Astrocyte (in vitro differentiated cells and primary cell): ENCODE measurements around the gene GIPC2. TPM values are rescaled to one million over a fixed set of nuclear protein-coding genes. Genes with fewer than 3 reads are reported as not detected.

Experiments used
- DNase-seq: peaks from one replicate; pipeline ENCODE4 v3.0.0-alpha.2; 2010; ENCODE audit warnings: low read depth
- FAIRE-seq: peaks from 2 replicates; lab custom pipeline; 2011; peaks lifted over from hg19 to GRCh38; lab: Jason Lieb, UNC
- H2AFZ ChIP-seq: 2 replicates; pipeline ENCODE4 v1.6.0; 2012; ENCODE audit warnings: low read depth, low read length, inconsistent platforms
- H3K27ac ChIP-seq: 2 replicates; pipeline ENCODE4 v1.5.1; 2011; ENCODE audit warnings: low read depth, low read length, inconsistent platforms
- H3K27me3 ChIP-seq: 2 replicates; pipeline ENCODE4 v1.6.0; 2011; ENCODE audit warnings: low read length, inconsistent platforms; ENCODE audit not compliant: insufficient read depth
- H3K36me3 ChIP-seq: 2 replicates; pipeline ENCODE4 v1.5.1; 2011; ENCODE audit warnings: low read length, inconsistent platforms; ENCODE audit not compliant: insufficient read depth
- H3K4me1 ChIP-seq: 2 replicates; pipeline ENCODE4 v1.5.1; 2011; ENCODE audit warnings: low read length, inconsistent platforms; ENCODE audit not compliant: insufficient read depth
- H3K4me2 ChIP-seq: 2 replicates; pipeline ENCODE4 v1.6.0; 2012; ENCODE audit warnings: low read length, inconsistent platforms
- H3K4me3 ChIP-seq: 2 replicates; pipeline ENCODE4 v1.5.1; 2011; ENCODE audit warnings: low read depth, mild to moderate bottlenecking, low read length, inconsistent platforms; ENCODE audit not compliant: insufficient read depth
- H3K79me2 ChIP-seq: 2 replicates; pipeline ENCODE4 v1.6.0; 2012; ENCODE audit warnings: mild to moderate bottlenecking, low read length, inconsistent platforms; ENCODE audit not compliant: insufficient read depth
- H3K9ac ChIP-seq: 2 replicates; pipeline ENCODE4 v1.6.0; 2012; ENCODE audit warnings: mild to moderate bottlenecking, low read length, inconsistent platforms
- H3K9me3 ChIP-seq: 2 replicates; pipeline ENCODE4 v1.5.1; 2012; ENCODE audit warnings: low read depth, mild to moderate bottlenecking, low read length, inconsistent platforms; ENCODE audit not compliant: insufficient read depth
- H4K20me1 ChIP-seq: 2 replicates; pipeline ENCODE4 v1.6.0; 2012; ENCODE audit warnings: low read length, inconsistent platforms; ENCODE audit not compliant: insufficient read depth
- H3K27ac Mint-ChIP-seq: one replicate; pipeline ENCODE4 v1.8.0; 2021; ENCODE audit warnings: mild to moderate bottlenecking, mixed read lengths; ENCODE audit not compliant: unreplicated experiment
- H3K27me3 Mint-ChIP-seq: one replicate; pipeline ENCODE4 v1.8.0; 2021; ENCODE audit warnings: low read depth, mixed read lengths; ENCODE audit not compliant: unreplicated experiment
- H3K36me3 Mint-ChIP-seq: one replicate; pipeline ENCODE4 v1.8.0; 2021; ENCODE audit warnings: low read depth, mixed read lengths; ENCODE audit not compliant: unreplicated experiment
- H3K4me1 Mint-ChIP-seq: one replicate; pipeline ENCODE4 v1.8.0; 2021; ENCODE audit warnings: low read depth, mixed read lengths; ENCODE audit not compliant: unreplicated experiment
- H3K4me3 Mint-ChIP-seq: one replicate; pipeline ENCODE4 v1.8.0; 2021; ENCODE audit warnings: mild to moderate bottlenecking, moderate library complexity, mixed read lengths; ENCODE audit not compliant: unreplicated experiment
- H3K9me3 Mint-ChIP-seq: one replicate; pipeline ENCODE4 v1.8.0; 2021; ENCODE audit warnings: mild to moderate bottlenecking, mixed read lengths; ENCODE audit not compliant: unreplicated experiment
- CTCF ChIP-seq: IDR thresholded peaks from 2 replicates; pipeline ENCODE4 v1.5.1; 2011; ENCODE audit warnings: low read depth, mild to moderate bottlenecking, inconsistent platforms, low read length, moderate library complexity; ENCODE audit not compliant: insufficient read depth
- EZH2 ChIP-seq: IDR thresholded peaks from 2 replicates; pipeline ENCODE4 v1.6.1; 2012; ENCODE audit warnings: mild to moderate bottlenecking, low read length, inconsistent platforms; ENCODE audit not compliant: insufficient read depth
- total RNA-seq: library from RNA; stranded (reverse); gene quantifications from 2 replicates; pipeline ENCODE4 v1.2.1, GENCODE V29; 2021

Gene GIPC2
- total RNA-seq, 1 donor from 2014 or later: not detected

- peaks cover 12% of the 10 kb centered on the region for H4K20me1 ChIP-seq
- H3K4me1 ChIP-seq: peaks cover 2% of the 10 kb centered on the region
- H3K9me3 Mint-ChIP-seq: no peaks in the 10 kb centered on the region
- no peak for DNase-seq
- peak overlapping the region; percentile 82 for H3K27ac Mint-ChIP-seq
- TF ChIP-seq CTCF (no peak), EZH2 (no peak)
- no peaks in the 10 kb centered on the region for H3K27me3 Mint-ChIP-seq
- no peaks in the 10 kb centered on the region for H3K27me3 ChIP-seq
- H2AFZ ChIP-seq: no peak overlapping the region
- H3K36me3 Mint-ChIP-seq: no peaks in the 10 kb centered on the region
- H3K4me3 Mint-ChIP-seq: peak overlapping the region; percentile 35
- peak overlapping the region; percentile 85 for H3K4me2 ChIP-seq
- FAIRE-seq: no peak
- H3K27ac ChIP-seq: no peak overlapping the region
- H3K4me3 ChIP-seq: no peak overlapping the region
- H3K4me1 Mint-ChIP-seq: peaks cover 9% of the 10 kb centered on the region
- no peaks in the 10 kb centered on the region for H3K36me3 ChIP-seq
- H3K9me3 ChIP-seq: no peaks in the 10 kb centered on the region
- H3K79me2 ChIP-seq: peaks cover 36% of the 10 kb centered on the region
- H3K9ac ChIP-seq: no peak overlapping the region
Measured at GRCh38 chr1:78003070-78003746, 42.6 kb upstream of the GIPC2 start.

GRCh38 chr1:78003882-78004718, 41.7 kb upstream of the GIPC2 start:
- H3K9me3 ChIP-seq: no peaks in the 10 kb centered on the region
- TF ChIP-seq EZH2 (no peak), CTCF (no peak)
- Mint-ChIP-seq H3K27me3 (no peaks in the 10 kb centered on the region), H3K4me1 (peaks cover 9% of the 10 kb centered on the region), H3K36me3 (peaks cover under 1% of the 10 kb centered on the region), H3K9me3 (no peaks in the 10 kb centered on the region), H3K4me3 (peak overlapping the region; percentile 98), H3K27ac (peak overlapping the region; percentile 96)
- peaks cover 13% of the 10 kb centered on the region for H4K20me1 ChIP-seq
- H3K9ac ChIP-seq: peak overlapping the region; percentile 99
- H3K4me2 ChIP-seq: peak overlapping the region; percentile 85
- peaks cover 44% of the 10 kb centered on the region for H3K79me2 ChIP-seq
- DNase-seq: peak; percentile 77
- no peak for FAIRE-seq
- H2AFZ ChIP-seq: no peak overlapping the region
- no peaks in the 10 kb centered on the region for H3K36me3 ChIP-seq
- peak overlapping the region; percentile 98 for H3K27ac ChIP-seq
- peaks cover 2% of the 10 kb centered on the region for H3K4me1 ChIP-seq
- H3K27me3 ChIP-seq: no peaks in the 10 kb centered on the region
- H3K4me3 ChIP-seq: peak overlapping the region; percentile 87
